B cell (primary cell): Measurements from ENCODE around the gene CSMD2.

Experiments
- EZH2 ChIP-seq: IDR thresholded peaks from 2 replicates; pipeline ENCODE4 v1.6.1; 2012; ENCODE audit warnings: borderline replicate concordance, low read depth, mild to moderate bottlenecking, moderate library complexity, low read length; ENCODE audit not compliant: insufficient read depth, poor library complexity, severe bottlenecking
- TF ChIP-seq, protein P1 (sequence below): fragments of 200-600 bp; IDR thresholded peaks from one replicate; pipeline ENCODE4 v1.8.0; 2022; ENCODE audit warnings: antibody characterized with exemption, mild to moderate bottlenecking

GRCh38 chr1:33515607-33516006 is 649.4 kb downstream of the CSMD2 start:
- TF ChIP-seq, protein P1, sequence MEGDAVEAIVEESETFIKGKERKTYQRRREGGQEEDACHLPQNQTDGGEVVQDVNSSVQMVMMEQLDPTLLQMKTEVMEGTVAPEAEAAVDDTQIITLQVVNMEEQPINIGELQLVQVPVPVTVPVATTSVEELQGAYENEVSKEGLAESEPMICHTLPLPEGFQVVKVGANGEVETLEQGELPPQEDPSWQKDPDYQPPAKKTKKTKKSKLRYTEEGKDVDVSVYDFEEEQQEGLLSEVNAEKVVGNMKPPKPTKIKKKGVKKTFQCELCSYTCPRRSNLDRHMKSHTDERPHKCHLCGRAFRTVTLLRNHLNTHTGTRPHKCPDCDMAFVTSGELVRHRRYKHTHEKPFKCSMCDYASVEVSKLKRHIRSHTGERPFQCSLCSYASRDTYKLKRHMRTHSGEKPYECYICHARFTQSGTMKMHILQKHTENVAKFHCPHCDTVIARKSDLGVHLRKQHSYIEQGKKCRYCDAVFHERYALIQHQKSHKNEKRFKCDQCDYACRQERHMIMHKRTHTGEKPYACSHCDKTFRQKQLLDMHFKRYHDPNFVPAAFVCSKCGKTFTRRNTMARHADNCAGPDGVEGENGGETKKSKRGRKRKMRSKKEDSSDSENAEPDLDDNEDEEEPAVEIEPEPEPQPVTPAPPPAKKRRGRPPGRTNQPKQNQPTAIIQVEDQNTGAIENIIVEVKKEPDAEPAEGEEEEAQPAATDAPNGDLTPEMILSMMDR, result no peak
- no peak for TF ChIP-seq EZH2
